D341Med (cell line): ENCODE results near the gene ATP8B2.
"Not testable (repeated sequence)": the region's sequence is repeated elsewhere in the genome, so short reads cannot be mapped to it uniquely, and the experiment has no call there.

Experiments
- DNase-seq: peaks from one replicate; pipeline ENCODE4 v3.0.0; 2012; ENCODE audit warnings: low spot score

Gene ATP8B2

DNA sequence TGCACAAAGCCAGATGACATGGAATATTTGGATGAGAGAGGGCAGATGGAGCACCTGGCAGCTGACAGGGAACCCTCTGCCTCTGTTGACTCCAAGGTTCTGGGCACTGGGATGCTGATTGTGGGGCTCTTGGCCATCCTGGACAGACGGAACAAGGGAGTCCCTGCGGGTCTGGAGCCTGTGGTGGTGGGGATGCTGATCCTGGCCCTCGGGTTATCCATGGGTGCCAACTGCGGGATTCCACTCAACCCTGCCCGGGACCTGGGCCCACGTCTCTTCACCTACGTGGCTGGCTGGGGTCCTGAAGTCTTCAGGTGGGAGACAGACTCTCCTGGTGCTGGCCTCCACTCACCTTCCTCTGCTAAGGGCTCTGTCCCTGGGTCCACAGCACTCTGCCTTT lies 1.8 kb upstream of the ATP8B2 start:
- DNase-seq, result no peak

- no peak for DNase-seq
Measured at GRCh38 chr1:154324241-154324640, 1.1 kb upstream of the ATP8B2 start.

- peak; percentile 86 for DNase-seq
Measured at GRCh38 chr1:154325583-154326545, 539 bp downstream of the ATP8B2 start.

GRCh38 chr1:154326546-154327465 lies 1.5 kb downstream of the ATP8B2 start:
- no peak for DNase-seq

DNA sequence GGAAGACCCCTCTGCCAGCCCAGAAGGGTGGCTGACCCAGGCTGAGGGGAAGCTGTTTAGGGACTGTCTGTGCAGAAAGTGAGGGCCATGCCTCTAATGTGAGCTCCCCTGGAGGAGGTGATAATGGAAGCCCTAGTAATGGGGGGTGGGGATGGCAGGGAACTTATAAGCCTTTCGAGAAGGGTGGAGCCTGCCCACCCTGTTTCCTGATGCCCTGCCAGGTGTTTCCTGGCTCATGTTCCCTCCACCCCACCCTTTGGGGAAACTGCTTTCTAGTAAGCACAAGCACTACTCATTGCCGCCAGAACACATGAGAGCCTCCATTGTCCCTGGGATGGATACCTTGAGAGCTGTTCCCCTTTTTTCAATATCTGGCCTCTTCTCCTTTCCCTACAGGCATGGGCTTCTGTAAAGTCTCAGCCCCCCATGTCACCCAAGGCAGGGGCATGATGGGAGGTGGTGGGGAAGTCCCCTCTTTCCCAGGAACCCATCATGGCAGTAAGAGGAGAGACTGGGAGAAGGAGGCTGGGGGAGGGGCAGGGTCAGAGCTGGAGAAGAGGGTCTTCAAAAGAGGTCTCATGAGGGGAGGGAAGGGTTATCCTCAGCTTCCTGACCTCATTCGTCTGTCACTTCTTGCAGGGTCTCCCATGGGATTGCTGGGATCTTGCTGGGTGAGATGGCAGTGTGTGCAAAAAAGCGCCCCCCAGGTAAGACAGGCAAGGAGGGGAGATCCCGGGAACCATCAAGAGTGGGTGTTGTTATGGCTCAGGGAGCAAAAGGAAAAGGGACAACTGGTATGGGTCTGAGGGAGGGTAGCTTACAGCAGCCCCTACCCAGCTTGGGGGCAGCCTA lies 2.4 kb downstream of the ATP8B2 start:
- DNase-seq, result no peak

GRCh38 chr1:154328318-154329151 lies 3.2 kb downstream of the ATP8B2 start:
- DNase-seq, result peak; percentile 83

GRCh38 chr1:154329152-154329521 lies 3.8 kb downstream of the ATP8B2 start:
- DNase-seq, result no peak

DNA sequence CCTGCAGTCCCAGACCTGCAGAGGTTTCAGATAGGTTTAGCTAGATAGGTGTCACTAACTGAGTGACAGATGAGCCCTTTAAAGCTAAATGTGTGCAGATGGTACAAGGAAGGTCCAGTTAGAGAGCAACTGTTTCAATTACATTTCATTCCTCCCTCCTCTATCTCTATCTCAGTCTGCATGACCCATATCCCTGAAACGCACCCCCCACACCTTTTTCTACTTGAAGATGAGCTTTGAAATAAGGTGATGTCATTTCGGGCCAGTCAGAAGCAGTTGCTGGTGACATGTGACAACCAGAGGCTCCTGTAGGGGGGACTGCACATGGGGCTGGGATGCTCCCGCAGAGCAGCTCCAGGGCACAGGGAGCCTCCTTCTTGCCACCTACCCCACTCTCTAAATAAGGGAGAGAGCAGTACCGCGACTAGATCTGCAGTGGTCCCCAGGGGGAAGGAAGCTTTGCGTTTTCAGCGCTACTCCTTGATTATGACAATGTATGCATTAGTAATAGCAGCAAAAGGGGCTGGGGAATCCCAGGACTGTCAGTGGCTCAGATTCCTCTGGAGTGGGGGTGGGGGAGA lies 4.3 kb downstream of the ATP8B2 start:
- no peak for DNase-seq

DNA sequence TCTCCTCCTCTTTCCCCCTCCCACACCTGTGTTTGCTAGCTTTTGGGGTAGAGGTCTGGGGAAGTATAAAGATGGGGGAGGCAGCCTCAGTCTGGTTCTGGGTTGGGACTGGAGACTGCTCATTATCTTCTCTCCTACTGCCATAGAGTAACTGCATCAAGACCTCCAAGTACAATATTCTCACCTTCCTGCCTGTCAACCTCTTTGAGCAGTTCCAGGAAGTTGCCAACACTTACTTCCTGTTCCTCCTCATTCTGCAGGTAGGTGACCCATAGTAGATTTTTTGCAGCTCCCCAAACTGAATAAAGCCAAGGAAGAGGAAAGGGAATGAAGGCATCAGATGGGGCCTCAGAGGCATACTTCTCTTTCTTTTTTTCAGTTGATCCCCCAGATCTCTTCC lies 5.3 kb downstream of the ATP8B2 start:
- no peak for DNase-seq

DNA sequence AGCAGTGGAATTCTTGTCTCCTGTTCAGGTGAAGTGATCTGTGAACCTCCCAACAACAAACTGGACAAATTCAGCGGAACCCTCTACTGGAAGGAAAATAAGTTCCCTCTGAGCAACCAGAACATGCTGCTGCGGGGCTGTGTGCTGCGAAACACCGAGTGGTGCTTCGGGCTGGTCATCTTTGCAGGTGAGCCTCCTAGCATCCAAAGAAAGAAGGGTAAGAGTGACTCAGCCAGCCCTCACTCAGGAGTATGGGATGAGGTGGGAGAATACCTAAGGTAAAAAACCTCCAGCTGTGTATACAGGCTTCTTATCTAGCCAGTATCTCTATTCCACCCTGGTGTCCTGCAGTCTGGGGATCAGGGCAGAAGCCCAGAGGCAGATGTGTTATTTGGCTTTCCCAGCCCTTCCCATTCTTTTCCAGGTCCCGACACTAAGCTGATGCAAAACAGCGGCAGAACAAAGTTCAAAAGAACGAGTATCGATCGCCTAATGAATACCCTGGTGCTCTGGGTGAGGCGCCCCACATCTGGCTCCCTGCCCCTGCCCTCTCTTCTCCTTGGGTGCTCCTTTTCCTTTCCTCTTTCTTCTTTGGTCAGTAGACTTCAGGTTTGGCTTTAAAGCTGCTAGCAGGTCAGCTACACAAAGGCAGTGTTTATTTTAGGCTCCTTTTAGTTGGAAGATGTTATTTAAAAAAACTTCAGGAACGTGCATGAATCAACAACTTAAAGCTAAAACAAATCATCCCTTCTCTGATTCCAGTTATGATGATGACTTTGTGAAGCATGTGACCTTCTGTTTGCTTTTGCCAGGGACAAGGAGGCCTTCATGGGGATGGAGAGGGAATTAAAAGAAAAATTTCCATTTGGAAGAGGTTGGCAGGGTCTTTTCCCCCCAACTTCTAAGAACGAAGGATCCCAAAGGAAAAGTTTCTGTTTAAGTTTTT lies 9.0 kb downstream of the ATP8B2 start:
- DNase-seq, result no peak

- peak; percentile 91 for DNase-seq
Measured at GRCh38 chr1:154335025-154335714, 9.8 kb downstream of the ATP8B2 start.

- no peak for DNase-seq
Measured at GRCh38 chr1:154337253-154337894, 12.0 kb downstream of the ATP8B2 start.

GRCh38 chr1:154338875-154339274 lies 13.6 kb downstream of the ATP8B2 start:
- no peak for DNase-seq

- DNase-seq, result not testable (repeated sequence)
Measured at GRCh38 chr1:154341366-154341765, 16.0 kb downstream of the ATP8B2 start.

DNA sequence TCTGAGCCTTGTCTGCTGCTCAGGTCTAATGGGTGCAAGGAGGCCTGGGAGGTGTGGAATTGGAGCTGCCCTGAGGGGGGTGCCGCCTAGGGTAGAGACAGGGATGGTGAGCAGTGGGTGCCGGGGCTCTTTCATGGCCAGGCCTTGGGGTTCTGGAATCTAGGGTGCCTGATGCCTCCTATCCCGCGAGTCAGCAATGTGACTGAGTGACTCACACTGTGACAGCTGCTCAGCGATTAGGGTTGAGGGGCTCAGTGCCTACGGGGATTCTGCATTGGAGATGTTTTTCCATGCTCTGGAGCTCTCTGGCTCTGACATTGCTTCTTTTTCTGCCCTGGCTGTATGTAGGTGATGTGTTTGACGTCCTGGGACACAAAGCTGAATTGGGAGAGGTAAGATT lies 16.8 kb downstream of the ATP8B2 start:
- DNase-seq, result no peak

GRCh38 chr1:154342836-154343472 lies 17.6 kb downstream of the ATP8B2 start:
- DNase-seq, result no peak

GRCh38 chr1:154344977-154345837 lies 19.9 kb downstream of the ATP8B2 start:
- peak; percentile 60 for DNase-seq
